Progenitor cell of endocrine pancreas (in vitro differentiated cells): ENCODE results near the gene ARHGAP8. TPM values are rescaled to one million over a fixed set of nuclear protein-coding genes. Genes with fewer than 3 reads are reported as not detected.
A peak's percentile ranks its signal among the peaks of the same experiment; 100 is the strongest.

Source experiments
- DNase-seq: peaks from one replicate; pipeline ENCODE4 v3.0.0; 2021; ENCODE audit warnings: low spot score; ENCODE audit not compliant: unreplicated experiment
- H3K27ac Mint-ChIP-seq: 2 replicates; pipeline ENCODE4 v1.8.0; 2021; ENCODE audit warnings: mild to moderate bottlenecking, moderate library complexity, mixed read lengths
- H3K27me3 Mint-ChIP-seq: 2 replicates; pipeline ENCODE4 v1.8.0; 2021; ENCODE audit warnings: mixed read lengths
- H3K36me3 Mint-ChIP-seq: 2 replicates; pipeline ENCODE4 v1.8.0; 2022; ENCODE audit warnings: mixed read lengths; ENCODE audit not compliant: insufficient read depth
- H3K4me1 Mint-ChIP-seq: 2 replicates; pipeline ENCODE4 v1.8.0; 2021; ENCODE audit warnings: low read depth, mixed read lengths
- H3K4me3 Mint-ChIP-seq: 2 replicates; pipeline ENCODE4 v1.8.0; 2021; ENCODE audit warnings: low read depth, mild to moderate bottlenecking, moderate library complexity, mixed read lengths
- H3K9me3 Mint-ChIP-seq: 2 replicates; pipeline ENCODE4 v1.8.0; 2021; ENCODE audit warnings: low read depth, mixed read lengths
- CTCF ChIP-seq: fragments of 200-600 bp; sonication (generic); IDR thresholded peaks from one replicate; pipeline ENCODE4 v1.5.0; 2021; ENCODE audit warnings: antibody characterized with exemption, mild to moderate bottlenecking; ENCODE audit not compliant: unreplicated experiment
- long read RNA-seq: library from polyadenylated mRNA; unstranded; transcript quantifications from one replicate; pipeline ENCODE4 v2.0.0, GENCODE V29; 2020
- total RNA-seq: library from RNA; stranded (reverse); gene quantifications from 2 replicates; pipeline ENCODE4 v1.2.1, GENCODE V29; 2021

The ARHGAP8 gene
- 100 and 105 TPM in 2 replicates for total RNA-seq
- long read RNA-seq, transcript ARHGAP8-208 (10 exons, 2,905 nt) = minor isoform, 8 of 143 reads
- long read RNA-seq, transcript ARHGAP8-202 (12 exons, 1,584 nt) = major isoform, 60 of 143 reads
- long read RNA-seq, partial matches to known transcripts = 55 of 143 reads
- long read RNA-seq, other reads (novel, unspliced or antisense) = 10 of 143 reads

GRCh38 chr22:44752285-44753188, at the start of gene ARHGAP8:
ARHGAP8 (plus strand) TSS chr22:44752575; CDS start chr22:44786528, 33,953 bp downstream.
- H3K4me1 Mint-ChIP-seq = peaks cover 37% of the 10 kb centered on the region
- peak; percentile 64 for DNase-seq
- peak within 1 kb of the TSS; percentile 95 for H3K27ac Mint-ChIP-seq
- no peak for TF ChIP-seq CTCF
- no peaks in the 10 kb centered on the region for H3K27me3 Mint-ChIP-seq
- H3K36me3 Mint-ChIP-seq = no peaks in the 10 kb centered on the region
- H3K4me3 Mint-ChIP-seq = peak within 1 kb of the TSS; percentile 86
- no peaks in the 10 kb centered on the region for H3K9me3 Mint-ChIP-seq

- TF ChIP-seq CTCF = no peak
- peak overlapping the region; percentile 56 for H3K27ac Mint-ChIP-seq
Observed at GRCh38 chr22:44703255-44703870, 49.0 kb upstream of the ARHGAP8 start.

GRCh38 chr22:44704159-44705021, 48.0 kb upstream of the ARHGAP8 start:
- H3K27me3 Mint-ChIP-seq = peaks cover 8% of the 10 kb centered on the region
- H3K9me3 Mint-ChIP-seq = no peaks in the 10 kb centered on the region
- H3K27ac Mint-ChIP-seq = no peak overlapping the region
- no peak for DNase-seq
- peaks cover 12% of the 10 kb centered on the region for H3K4me1 Mint-ChIP-seq
- no peaks in the 10 kb centered on the region for H3K36me3 Mint-ChIP-seq
- TF ChIP-seq CTCF = no peak
- no peak overlapping the region for H3K4me3 Mint-ChIP-seq

More at GRCh38 chr22:44703255-44703870, 49.0 kb upstream of the ARHGAP8 start:
- Mint-ChIP-seq H3K4me1 (peaks cover 20% of the 10 kb centered on the region), H3K4me3 (peak overlapping the region; percentile 76), H3K36me3 (no peaks in the 10 kb centered on the region), H3K9me3 (no peaks in the 10 kb centered on the region), H3K27me3 (peaks cover 11% of the 10 kb centered on the region)
- DNase-seq = no peak

GRCh38 chr22:44705022-44705297, 47.4 kb upstream of the ARHGAP8 start:
- Mint-ChIP-seq H3K27me3 (peaks cover 8% of the 10 kb centered on the region), H3K9me3 (no peaks in the 10 kb centered on the region), H3K4me1 (peaks cover 12% of the 10 kb centered on the region), H3K36me3 (no peaks in the 10 kb centered on the region), H3K4me3 (no peak overlapping the region), H3K27ac (no peak overlapping the region)
- no peak for TF ChIP-seq CTCF
- DNase-seq = no peak

GRCh38 chr22:44706488-44706887, 45.9 kb upstream of the ARHGAP8 start:
- no peaks in the 10 kb centered on the region for H3K36me3 Mint-ChIP-seq
- no peak for TF ChIP-seq CTCF
- H3K27ac Mint-ChIP-seq = no peak overlapping the region
- no peaks in the 10 kb centered on the region for H3K9me3 Mint-ChIP-seq
- peaks cover 14% of the 10 kb centered on the region for H3K4me1 Mint-ChIP-seq
- peaks cover 5% of the 10 kb centered on the region for H3K27me3 Mint-ChIP-seq
- DNase-seq = no peak
- H3K4me3 Mint-ChIP-seq = no peak overlapping the region
